ENCODE data around the gene THNSL1.

Gene THNSL1

DNA sequence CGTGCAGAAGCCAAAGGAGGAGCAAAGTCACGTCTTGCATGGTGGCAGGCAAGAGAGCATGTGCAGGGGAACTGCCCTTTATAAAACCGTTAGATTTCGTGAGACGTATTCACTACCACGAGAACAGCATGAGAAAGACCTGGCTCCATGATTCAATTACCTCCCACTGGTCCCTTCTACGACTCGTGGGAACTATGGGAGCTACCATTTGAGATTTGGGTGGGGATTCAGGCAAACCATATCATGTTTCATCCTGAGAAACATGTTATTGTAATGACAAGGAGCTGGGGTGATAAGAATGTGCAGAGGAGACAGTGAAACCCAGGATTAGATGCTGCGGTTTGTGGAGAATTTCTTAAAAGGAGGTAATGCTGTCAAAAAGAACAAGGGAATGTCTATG is 34.0 kb downstream of the THNSL1 start:
- no peak for FAIRE-seq
- DNase-seq (ENCODE audit: insufficient read length, low spot score) = no peak

DNA sequence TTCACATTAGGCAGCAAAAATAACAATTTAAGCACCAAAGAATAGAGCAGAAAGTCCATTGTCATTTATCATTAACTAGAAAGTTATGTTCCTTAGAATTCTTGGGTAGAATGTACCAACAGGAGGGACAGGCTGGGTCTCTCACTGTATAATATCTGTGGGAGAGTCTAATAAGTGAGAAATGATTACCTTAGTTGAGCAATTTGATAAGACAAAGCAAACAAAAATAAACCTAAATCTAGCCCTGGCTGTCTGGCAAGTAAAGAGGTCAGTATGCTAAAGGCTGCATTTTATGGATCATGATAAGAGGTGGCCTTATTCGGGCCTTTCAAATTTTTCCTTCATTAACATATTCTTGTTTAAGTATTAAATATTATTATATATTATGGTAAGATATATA is 35.6 kb downstream of the THNSL1 start:
- FAIRE-seq = no peak

DNA sequence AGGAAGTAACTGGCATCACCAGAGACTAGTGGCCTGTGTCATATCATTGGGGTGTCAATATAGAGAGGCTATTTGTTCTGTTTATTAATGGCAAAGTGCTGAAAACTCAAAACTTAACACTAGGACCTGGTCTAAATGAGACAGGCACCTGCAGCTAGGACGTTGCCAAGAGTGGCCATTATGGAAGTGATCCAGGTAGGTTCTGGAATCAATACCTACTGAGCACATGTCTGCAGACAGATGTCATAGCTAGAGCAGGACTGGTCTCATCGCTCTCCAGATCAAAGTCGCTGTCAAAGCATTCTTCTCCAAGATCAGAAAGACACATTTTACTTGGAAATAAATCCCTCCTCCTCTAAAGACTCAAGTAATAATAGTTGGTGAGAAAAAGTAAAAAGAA is 40.3 kb downstream of the THNSL1 start:
- DNase-seq (ENCODE audit: insufficient read length, low spot score) = no peak
- FAIRE-seq = no peak

More for the DNA sequence above, 35.6 kb downstream of the THNSL1 start:
- DNase-seq (ENCODE audit: insufficient read length, low spot score) = no peak

DNA sequence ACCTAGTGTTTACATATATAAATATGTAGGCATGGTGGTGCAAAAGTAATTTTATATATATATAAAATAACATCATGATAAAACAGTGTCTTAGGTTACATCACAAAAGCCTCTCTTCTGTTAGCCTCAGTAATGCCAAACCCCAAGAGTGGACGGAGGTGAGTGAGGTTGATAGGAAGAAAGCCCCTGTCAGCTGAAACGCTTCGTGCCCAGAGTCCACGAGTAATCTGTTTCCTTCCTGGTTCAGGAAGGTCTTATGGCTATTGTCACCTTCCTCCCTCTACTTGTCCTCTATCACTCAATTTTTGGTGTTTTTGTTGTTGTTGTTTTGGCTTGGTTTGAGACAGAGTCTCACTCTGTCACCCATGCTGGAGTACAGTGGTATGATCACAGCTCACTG is 41.5 kb downstream of the THNSL1 start:
- FAIRE-seq (no peak), DNase-seq (ENCODE audit: insufficient read length, low spot score) (no peak)

DNA sequence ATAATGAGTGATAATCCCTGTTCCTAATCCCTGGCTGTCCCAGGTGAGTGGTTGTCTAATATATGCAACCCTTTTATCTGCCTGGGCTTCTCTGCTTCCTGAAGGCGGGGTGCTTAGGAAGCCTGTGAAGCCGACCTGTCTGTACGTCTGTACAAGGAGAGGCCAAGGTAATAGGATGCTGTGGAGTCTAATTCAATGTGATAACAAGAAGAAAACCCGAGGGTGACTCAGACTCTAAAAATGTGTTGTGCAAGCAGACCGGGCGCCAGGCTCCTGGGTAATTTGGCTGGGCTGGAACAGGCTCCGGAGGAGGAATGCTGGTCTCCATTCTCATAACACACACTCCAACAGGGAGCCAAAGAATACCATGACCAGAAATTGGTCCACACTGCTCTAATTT is 43.6 kb downstream of the THNSL1 start:
- DNase-seq (ENCODE audit: insufficient read length, low spot score) (peak; percentile 82), FAIRE-seq (peak; percentile 40)

DNA sequence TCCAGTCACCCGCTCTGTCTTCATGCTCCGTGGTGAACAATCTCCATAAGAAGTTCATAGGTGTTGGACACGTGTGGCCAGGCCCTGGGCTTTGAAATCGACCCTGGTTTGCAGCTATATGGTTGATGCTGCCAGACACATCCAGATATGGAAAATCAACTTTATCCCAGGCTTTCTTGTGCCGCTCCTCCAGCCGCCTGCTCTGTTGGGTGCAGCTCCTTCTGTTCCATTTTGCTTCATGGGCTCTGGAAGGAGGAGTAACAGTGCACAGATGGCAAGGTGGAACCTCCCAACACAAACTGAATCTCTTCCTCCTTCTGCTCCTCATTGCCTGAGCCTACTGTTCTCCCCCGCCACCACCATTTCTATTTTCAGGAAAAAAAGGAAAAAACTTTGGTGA is 44.7 kb downstream of the THNSL1 start:
- DNase-seq (ENCODE audit: insufficient read length, low spot score) = no peak
- FAIRE-seq = no peak

DNA sequence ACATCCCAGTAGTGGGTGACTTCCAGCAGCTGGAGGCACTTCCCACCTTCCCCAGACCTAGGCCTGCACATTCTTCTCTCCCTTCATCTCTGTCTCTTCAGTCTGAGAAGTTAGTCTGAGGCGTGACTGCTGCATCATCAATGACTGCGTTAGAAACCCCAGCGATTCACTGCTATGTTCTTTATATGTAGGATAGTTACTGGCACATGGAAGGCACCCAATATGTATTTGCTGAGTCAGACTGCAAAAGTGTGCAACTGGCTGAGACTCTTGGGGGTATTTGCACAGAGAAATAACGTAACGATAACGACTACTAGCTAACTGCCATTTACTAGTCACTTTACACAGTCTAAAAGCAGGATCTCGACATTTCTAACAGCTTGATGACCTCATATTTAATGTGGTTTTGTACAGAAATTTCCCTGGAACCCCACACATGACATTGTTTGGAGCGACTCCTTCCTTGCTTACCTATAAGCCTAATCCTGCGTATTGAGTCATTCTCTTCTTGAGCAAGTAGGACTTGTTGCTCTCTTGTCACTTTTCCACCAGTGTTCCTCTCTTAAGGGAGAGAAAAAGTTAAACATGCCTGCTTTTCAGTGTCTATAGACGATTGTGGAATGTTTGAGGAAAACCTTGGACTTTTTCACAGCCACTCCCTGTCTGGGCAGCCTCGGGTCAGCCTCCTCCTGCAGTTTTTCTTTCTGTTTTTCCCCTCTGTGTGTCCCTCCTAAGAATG is 45.5 kb downstream of the THNSL1 start:
- no peak for FAIRE-seq

DNA sequence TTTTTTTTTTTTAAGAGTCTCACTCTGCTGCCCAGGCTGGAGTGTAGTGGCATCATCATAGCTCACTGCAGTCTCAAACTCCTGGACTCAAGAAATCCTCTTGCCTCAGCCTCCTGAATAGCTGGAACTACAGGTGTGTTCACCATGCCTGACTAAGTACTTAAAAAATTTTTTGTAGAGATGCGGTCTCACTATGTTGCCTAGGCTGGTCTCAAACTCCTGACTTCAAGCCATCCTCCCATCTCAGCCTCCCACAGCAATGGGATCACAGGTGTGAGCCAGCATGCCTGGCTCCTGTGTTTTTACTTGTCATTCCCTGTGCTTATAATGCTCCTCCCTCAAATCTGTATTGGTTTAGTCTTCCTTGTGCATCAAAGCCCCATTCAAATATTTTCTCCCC is 46.7 kb downstream of the THNSL1 start:
- DNase-seq (ENCODE audit: insufficient read length, low spot score) (no peak), FAIRE-seq (no peak)

More for the DNA sequence above, 45.5 kb downstream of the THNSL1 start:
- no peak for DNase-seq (ENCODE audit: insufficient read length, low spot score)

DNA sequence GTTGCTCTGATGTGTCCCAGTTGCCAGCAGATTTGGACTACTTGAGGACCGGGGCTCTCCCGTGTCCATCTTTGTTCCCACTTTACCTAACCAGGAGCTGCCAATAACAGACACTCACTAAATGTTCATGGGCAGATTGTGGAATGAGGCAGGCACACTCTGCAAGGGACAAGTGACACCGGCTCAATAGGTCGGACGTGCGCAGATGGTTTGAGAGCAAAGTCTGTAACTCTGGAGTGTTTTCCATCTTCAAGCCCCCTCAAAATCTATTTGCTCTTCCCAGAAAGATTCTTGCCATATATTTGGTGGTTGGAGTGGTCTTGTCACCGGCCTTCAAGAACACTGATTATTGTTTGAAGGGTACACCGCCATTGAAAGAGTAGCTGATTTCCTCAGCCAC is 47.2 kb downstream of the THNSL1 start:
- DNase-seq (ENCODE audit: insufficient read length, low spot score) (no peak), FAIRE-seq (no peak)

DNA sequence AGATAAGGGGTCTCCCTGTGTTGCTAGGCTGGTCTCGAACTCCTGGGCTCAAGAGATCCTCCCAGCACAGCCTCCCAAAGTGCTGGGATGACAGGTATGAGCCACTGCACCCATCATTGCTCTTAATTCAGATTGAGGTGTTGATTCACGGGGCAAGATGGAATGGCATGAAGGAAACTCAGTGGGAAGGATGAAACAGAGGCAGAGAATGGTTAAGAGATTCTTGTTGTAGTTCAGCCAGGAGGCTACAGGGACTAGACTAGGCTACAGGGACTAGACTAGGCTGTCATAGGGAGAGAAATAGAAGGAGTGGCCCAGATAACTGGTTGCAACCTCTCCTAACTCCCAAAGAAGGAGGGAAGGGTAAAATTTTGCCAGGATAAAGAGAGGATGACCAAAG is 48.0 kb downstream of the THNSL1 start:
- FAIRE-seq (no peak), DNase-seq (ENCODE audit: insufficient read length, low spot score) (no peak)

DNA sequence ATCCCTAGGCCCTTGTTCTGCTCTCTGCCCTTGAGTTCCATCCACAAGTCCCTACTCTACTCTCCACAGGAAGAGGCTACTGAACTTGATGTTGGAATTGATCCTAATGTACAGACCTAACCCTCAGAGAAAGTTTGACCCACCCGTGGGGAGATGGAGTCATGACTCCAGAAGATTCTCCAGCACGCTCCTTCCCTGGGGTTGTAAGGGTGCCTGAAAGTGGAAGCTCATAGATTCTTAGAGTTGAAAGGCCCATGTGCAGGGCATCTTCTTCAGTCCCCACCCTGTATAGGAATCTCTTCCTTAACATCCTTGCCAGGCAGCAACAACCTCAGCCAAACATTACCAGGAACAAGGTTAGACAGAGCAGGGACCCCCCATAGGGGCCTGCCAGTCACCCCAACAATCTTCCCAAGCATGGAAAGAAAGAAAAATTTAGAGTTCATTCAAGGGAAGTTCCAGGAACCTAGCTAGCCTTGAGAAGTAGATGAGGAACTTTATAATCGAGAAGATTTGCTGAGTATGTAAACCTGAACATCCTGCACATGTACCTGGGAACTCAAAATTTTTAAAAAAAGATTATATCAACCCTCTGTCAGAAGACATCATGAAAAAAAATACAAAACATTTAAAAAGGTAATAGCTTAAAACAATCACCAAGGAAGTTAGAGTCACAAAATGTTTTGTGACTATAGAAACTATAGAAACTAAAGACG is 49.5 kb downstream of the THNSL1 start:
- no peak for FAIRE-seq
- DNase-seq (ENCODE audit: insufficient read length, low spot score) = no peak

DNA sequence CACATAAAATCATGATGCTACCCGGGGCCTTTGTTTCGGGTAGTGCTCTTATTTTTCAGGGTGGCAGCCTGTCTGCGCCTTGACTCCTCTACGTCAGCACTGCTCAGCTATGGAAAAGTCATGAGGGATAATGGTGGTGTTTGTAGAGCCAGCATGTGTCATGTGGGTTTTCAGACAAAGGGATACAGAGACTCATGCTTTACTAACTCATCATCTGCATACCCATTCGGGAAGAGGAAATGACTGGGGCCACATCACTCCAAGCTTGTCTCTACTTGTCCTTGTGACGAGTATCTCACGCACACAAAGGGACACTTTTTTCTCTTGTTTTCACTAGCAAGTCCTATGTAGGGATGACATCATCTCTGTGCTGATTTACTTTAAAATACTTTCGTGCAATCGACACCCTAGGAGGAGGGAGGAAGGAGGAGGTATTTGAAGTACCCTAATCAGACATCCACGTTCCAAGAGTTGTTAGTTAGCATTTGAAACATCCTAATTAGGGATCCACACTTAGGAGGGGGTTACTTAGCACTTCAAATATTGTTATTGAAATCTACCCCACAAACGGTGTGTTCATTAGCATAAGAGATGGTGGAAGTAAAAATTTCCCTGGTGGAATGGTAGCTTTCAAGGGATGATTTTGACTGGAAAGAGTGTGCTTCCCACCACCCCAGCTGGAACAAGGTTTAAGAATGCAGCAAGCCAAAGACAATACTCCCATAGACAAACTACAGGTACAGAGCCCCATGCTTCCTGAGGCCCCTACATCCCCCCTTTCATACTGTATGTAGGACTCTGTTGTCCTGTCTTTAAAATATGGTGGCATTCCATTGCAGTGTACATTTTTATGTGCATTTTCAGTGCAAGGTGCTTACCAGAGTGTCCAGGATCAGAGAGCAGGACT is 52.0 kb downstream of the THNSL1 start:
- DNase-seq (ENCODE audit: insufficient read length, low spot score) = peak; percentile 56

DNA sequence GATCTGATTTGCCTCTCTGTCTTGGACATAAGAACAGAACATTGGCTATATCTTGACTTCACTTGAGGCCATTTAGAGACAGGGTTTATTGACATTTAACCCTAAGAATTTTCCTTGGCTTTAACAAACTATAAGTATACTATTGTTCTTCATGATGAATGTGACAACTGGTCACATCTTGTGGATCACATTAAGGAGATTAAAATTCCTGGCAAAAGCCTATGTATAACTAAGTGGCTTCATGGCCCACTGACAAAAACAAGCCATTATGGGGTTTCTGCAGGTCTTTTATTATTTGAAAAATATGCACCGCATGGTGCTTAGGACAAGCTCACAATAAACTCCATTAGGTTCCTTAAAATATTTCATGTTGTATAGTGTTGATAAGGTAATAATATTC is 54.8 kb downstream of the THNSL1 start:
- DNase-seq (ENCODE audit: insufficient read length, low spot score) (no peak), FAIRE-seq (no peak)

More for the DNA sequence above, 52.0 kb downstream of the THNSL1 start:
- FAIRE-seq = peak; percentile 64

DNA sequence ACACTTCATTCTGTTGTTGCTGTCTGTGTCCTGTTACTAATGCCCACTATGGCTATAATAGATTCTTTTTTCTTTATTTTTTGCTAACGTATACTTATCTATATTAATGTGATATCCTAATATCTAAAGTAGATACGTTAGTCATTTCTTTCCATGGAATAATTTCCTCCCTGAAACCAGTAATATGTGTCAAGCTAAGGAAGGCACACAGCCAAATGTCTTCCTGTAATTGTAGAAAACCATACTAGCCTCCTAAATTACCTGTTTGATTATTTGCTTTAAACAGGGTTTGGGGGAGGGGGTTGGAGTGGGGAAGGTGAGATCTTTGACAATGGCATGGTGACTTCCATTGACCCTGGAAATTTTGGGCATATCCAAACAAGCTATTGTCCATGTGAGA is 56.4 kb downstream of the THNSL1 start:
- FAIRE-seq = no peak
- DNase-seq (ENCODE audit: insufficient read length, low spot score) = no peak

DNA sequence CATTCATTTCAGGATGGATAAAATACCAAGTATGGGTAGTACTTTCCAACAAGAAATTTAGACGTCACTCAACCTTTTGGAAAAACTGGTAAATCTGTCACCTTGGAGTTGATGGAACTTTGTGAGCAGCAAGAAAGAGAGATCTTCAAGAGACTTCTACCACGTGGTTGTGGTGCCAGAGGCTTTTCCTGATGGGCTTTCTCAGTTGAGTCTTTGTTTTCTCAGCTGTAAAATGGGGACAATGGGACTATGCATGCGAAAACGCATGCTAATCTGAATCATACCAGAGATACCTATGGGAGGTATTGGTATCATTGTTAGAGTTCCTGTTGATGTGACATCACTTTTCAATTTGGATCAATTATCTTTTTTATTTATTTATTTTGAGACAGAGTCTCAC is 59.4 kb downstream of the THNSL1 start:
- no peak for DNase-seq (ENCODE audit: insufficient read length, low spot score)
- no peak for FAIRE-seq
